Kidney (tissue), 14 donors: ENCODE data around the gene XRCC4. TPM values are rescaled to one million over a fixed set of nuclear protein-coding genes. Genes with fewer than 3 reads are reported as not detected.

Source experiments
- DNase-seq, 5 donors: peaks; one replicate each; pipeline ENCODE4 v3.0.0-alpha.2; 2013 to 2020
- FAIRE-seq: peaks from 2 replicates; lab custom pipeline; 2012; peaks lifted over from hg19 to GRCh38; lab: Jason Lieb, UNC
- H3K27ac ChIP-seq, 2 donors: one replicate each; pipeline ENCODE4 v1.7.0; 2013; ENCODE audit warnings: low read depth in 2 of 2, low read length in 2 of 2, inconsistent platforms in 1 of 2
- H3K27me3 ChIP-seq: one replicate; pipeline ENCODE4 v1.7.1; 2013; ENCODE audit warnings: low read length, inconsistent platforms; ENCODE audit not compliant: control insufficient read depth, insufficient read depth
- H3K36me3 ChIP-seq, 3 donors: one replicate each; pipeline versions ENCODE4 v1.7.0 to v1.7.1; 2013; ENCODE audit warnings: low read length in 3 of 3, control low read depth in 1 of 3, inconsistent platforms in 1 of 3; ENCODE audit not compliant: insufficient read depth in 3 of 3, control insufficient read depth in 2 of 3
- H3K4me1 ChIP-seq, 3 donors: one replicate each; pipeline versions ENCODE4 v1.7.0 to v1.7.1; 2013; ENCODE audit warnings: low read length in 3 of 3, inconsistent platforms in 1 of 3, low read depth in 1 of 3; ENCODE audit not compliant: control insufficient read depth in 2 of 3, insufficient read depth in 2 of 3
- H3K4me3 ChIP-seq, 3 donors: one replicate each; pipeline versions ENCODE4 v1.7.0 to v1.8.1; 2013; ENCODE audit warnings: low read length in 3 of 3, control low read depth in 1 of 3, inconsistent platforms in 1 of 3
- H3K9ac ChIP-seq, 3 donors: one replicate each; pipeline versions ENCODE4 v1.7.0 to v1.7.1; 2013; ENCODE audit warnings: low read length in 3 of 3, control low read depth in 1 of 3, inconsistent platforms in 1 of 3
- H3K9me3 ChIP-seq, 3 donors: one replicate each; pipeline versions ENCODE4 v1.7.0 to v1.7.1; 2013; ENCODE audit warnings: low read length in 3 of 3, control low read depth in 1 of 3, inconsistent platforms in 1 of 3; ENCODE audit not compliant: control insufficient read depth in 2 of 3, insufficient read depth in 1 of 3
- intact Hi-C: fragments of 100-400 bp; cut with DNase I; formaldehyde crosslinking; loops from one replicate; pipeline ENCODE4 v1.11.1; 2022
- polyA plus RNA-seq: library from polyadenylated mRNA; stranded (reverse); fragments of 350-450 nt; fragmentation: Illumina TruSeq; extraction: RNeasy Lipid Tissue Mini Kit (QIAGEN cat#74804); gene quantifications from one replicate; pipeline ENCODE4 v1.2.3, GENCODE V29; 2014; ENCODE audit warnings: low read depth, low replicate concordance; ENCODE audit not compliant: insufficient read depth
- total RNA-seq: library from RNA; stranded (reverse); fragmentation: NEBNext Ultra II Directional; extraction: Animal tissue kit (Norgen Biotek cat#: 25700); gene quantifications from one replicate; pipeline ENCODE4 v1.2.1, GENCODE V29; 2021
- TF ChIP-seq, protein P1 (sequence below): IDR thresholded peaks from 3 replicates; pipeline ENCODE4 v1.5.1; 2012; ENCODE audit warnings: mild to moderate bottlenecking, moderate library complexity, borderline replicate concordance; ENCODE audit not compliant: insufficient read depth; ENCODE audit errors: extremely low read depth
- donor health status: control.
- donor health status: control.
- donor health status: control.
- donor health status: control.
- donor health status: control.
- donor health status: DM: yes; HTN: yes; CAD: no.
- donor health status: Normal renal cell carcinoma (clear cell type).

XRCC4 gene
- total and polyA plus RNA-seq, 2 donors from 2014 or later, result 8.5 to 9.4 TPM

GRCh38 chr5:83363111-83363885, 286.0 kb downstream of the XRCC4 start:
- Histone ChIP-seq H3K9ac (no peak overlapping the region), H3K27me3 (no peaks in the 10 kb centered on the region), H3K4me1 (no peaks in the 10 kb centered on the region), H3K4me3 (no peak overlapping the region), H3K27ac (no peak overlapping the region), H3K9me3 (peaks cover 0 to 4% (median 0%) of the 10 kb centered on the region in 3 donors), H3K36me3 (no peaks in the 10 kb centered on the region)
- FAIRE-seq, result no peak
- TF ChIP-seq, protein P1, sequence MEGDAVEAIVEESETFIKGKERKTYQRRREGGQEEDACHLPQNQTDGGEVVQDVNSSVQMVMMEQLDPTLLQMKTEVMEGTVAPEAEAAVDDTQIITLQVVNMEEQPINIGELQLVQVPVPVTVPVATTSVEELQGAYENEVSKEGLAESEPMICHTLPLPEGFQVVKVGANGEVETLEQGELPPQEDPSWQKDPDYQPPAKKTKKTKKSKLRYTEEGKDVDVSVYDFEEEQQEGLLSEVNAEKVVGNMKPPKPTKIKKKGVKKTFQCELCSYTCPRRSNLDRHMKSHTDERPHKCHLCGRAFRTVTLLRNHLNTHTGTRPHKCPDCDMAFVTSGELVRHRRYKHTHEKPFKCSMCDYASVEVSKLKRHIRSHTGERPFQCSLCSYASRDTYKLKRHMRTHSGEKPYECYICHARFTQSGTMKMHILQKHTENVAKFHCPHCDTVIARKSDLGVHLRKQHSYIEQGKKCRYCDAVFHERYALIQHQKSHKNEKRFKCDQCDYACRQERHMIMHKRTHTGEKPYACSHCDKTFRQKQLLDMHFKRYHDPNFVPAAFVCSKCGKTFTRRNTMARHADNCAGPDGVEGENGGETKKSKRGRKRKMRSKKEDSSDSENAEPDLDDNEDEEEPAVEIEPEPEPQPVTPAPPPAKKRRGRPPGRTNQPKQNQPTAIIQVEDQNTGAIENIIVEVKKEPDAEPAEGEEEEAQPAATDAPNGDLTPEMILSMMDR, result no peak
- intact Hi-C loops, result no loop called here
- DNase-seq, result no peak

DNA sequence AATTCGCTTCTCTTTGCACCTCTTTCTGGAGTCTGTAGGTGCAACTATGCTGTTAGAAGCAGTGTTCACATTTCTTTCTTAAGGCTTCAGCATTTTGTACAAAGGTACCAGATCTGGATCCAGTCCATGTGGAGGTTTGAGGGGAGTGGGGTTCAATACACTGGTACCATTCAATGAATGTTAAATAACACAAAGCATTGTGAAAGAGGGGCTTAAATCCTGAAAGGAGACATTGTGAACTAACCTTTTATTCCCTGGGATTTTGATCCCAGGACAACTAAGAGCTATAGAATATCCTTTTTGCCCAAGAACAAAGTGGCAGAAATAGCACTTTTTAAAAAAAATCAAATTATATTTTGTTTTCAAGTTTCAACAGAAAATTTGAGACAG, 286.5 kb downstream of the XRCC4 start:
- FAIRE-seq (no peak), DNase-seq (no peak)
- no peaks in the 10 kb centered on the region for H3K4me1 ChIP-seq
- no peak overlapping the region for H3K27ac ChIP-seq
- TF ChIP-seq, protein P1, result no peak
- no peaks in the 10 kb centered on the region for H3K36me3 ChIP-seq
- no peak overlapping the region for H3K9ac ChIP-seq
- no peak overlapping the region for H3K4me3 ChIP-seq
- intact Hi-C loops, result no loop called here
- peaks cover 0 to 4% (median 0%) of the 10 kb centered on the region in 3 donors for H3K9me3 ChIP-seq
- H3K27me3 ChIP-seq, result no peaks in the 10 kb centered on the region

DNA sequence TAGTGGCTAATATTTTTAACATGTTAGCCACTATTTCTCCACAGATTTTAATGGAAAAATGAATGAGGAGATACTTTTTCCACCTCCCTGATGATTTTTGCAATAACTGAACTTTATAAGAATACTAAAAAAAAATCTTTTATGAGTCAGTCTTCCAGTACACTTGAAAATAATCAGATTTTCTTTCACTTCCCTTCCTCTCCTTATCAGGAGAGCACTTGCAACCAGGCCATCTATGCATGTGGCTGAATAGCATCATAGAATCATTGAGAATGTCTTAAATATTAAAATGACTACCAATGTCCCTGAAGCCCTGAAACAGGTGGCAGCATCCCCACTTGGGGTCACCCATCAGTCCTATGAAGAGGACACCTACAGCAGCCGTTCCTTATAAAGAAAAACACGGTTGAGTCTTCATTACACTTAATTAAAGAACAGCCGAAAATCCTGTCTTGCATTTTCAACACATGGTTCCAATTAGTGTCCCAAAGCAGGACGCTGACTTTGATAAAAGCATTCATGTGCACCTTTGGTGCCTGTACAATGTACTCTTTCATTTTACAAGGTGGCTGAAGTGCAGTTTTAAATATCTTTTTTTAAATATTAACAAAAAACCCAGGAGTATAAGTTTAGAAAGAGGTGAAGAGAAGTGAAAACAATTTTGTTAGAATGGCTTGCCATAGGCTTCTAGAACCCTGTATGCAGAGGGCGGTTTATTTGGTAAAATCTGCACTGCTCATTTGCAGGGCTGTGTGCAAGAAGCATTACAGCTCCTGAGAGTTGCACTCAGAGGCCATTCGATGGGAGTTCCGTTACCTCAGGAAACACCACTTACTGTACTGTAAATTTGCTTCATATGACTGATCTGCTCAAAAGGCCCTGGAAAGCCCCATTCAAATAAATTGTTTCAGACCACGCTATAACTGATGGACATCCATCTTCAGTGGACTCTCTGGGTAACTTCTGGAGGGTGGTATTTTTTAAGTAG, 287.3 kb downstream of the XRCC4 start:
- H3K27me3 ChIP-seq, result no peaks in the 10 kb centered on the region
- intact Hi-C loops, result no loop called here
- no peaks in the 10 kb centered on the region for H3K4me1 ChIP-seq
- H3K36me3 ChIP-seq, result no peaks in the 10 kb centered on the region
- no peak overlapping the region for H3K4me3 ChIP-seq
- H3K9me3 ChIP-seq, result peaks cover 0 to 4% (median 0%) of the 10 kb centered on the region in 3 donors
- FAIRE-seq (no peak), DNase-seq (no peak)
- no peak overlapping the region for H3K27ac ChIP-seq
- no peak overlapping the region for H3K9ac ChIP-seq
- TF ChIP-seq, protein P1, result no peak
